Pancreas (tissue), 10 donors: ENCODE results near the gene IGSF3. TPM values are rescaled to one million over a fixed set of nuclear protein-coding genes. Genes with fewer than 3 reads are reported as not detected.
"Not testable (repeated sequence)": the region's sequence is repeated elsewhere in the genome, so short reads cannot be mapped to it uniquely, and the experiment has no call there.

ENCODE experiments used
- ATAC-seq, 4 donors: fragments of 200-7000 bp; cut with Tn5 transposase; one replicate each; pipeline versions ENCODE4 v1.8.0 to v1.9.1; 2020; ENCODE audit warnings: mild to moderate bottlenecking in 4 of 4, moderate library complexity in 4 of 4
- DNase-seq, 6 donors: peaks; one replicate each; pipeline ENCODE4 v3.0.0-alpha.2; 2020
- FAIRE-seq: peaks from 2 replicates; lab custom pipeline; 2012; peaks lifted over from hg19 to GRCh38; lab: Jason Lieb, UNC
- H3K27ac ChIP-seq, 4 donors: fragments of 200-600 bp; sonication (generic); 1 replicate in 3 of 4; 2 replicates in 1 of 4; pipeline versions ENCODE4 v1.5.0 to v1.8.0; 2020
- H3K27me3 ChIP-seq, 4 donors: fragments of 200-600 bp; one replicate each; pipeline ENCODE4 v1.8.0; 2021
- H3K36me3 ChIP-seq, 3 donors: fragments of 200-600 bp; sonication (generic) in 1 of 3; one replicate each; pipeline versions ENCODE4 v1.5.0 to v1.8.0; 2020 to 2021
- H3K4me1 ChIP-seq, 3 donors: fragments of 200-600 bp; one replicate each; pipeline ENCODE4 v1.8.0; 2021
- H3K4me3 ChIP-seq, 4 donors: fragments of 200-600 bp; sonication (generic) in 2 of 4; one replicate each; pipeline versions ENCODE4 v1.5.0 to v1.8.0; 2020 to 2021
- H3K9me3 ChIP-seq, 4 donors: fragments of 200-600 bp; one replicate each; pipeline ENCODE4 v1.8.0; 2021
- WGBS, 2 donors: extraction: QIAGEN DNeasy Blood & Tissue Kit; methylation state at CpG; one replicate each; pipeline ENCODE4 v1.1.7; 2013; 5-methylcytosine and 5-hydroxymethylcytosine counted together
- intact Hi-C, 3 donors: fragments of 100-400 bp; cut with DNase I; formaldehyde crosslinking; loops; one replicate each; pipeline versions ENCODE4 v1.11.1 to v1.14.2; 2022
- polyA plus RNA-seq, 2 donors: library from polyadenylated mRNA; stranded (reverse); fragments of 200-250 nt; gene quantifications; one replicate each; pipeline ENCODE4 v1.2.3, GENCODE V29; 2013
- total RNA-seq, 6 donors: library from RNA; stranded (reverse); fragmentation: NEBNext Ultra II Directional in 4 of 6; extraction: Animal tissue kit (Norgen Biotek cat#: 25700) in 4 of 6; gene quantifications; one replicate each; pipeline versions ENCODE4 v1.2.1 to v1.2.4, GENCODE V29; 2021 to 2023
- TF ChIP-seq, protein P1 (sequence below), 4 donors: fragments of 200-600 bp; sonication (generic) in 3 of 4; IDR thresholded peaks; one replicate each; pipeline versions ENCODE4 v1.5.0 to v1.8.0; 2021; ENCODE audit warnings: antibody characterized with exemption in 4 of 4
- donor health status: healthy with polysubstance abuse.
- donor health status: DM: no; HTN: no; CAD: no; lungs with moderate emphysema.
- donor health status: DM: no; HTN: no; CAD: no.
- donor health status: control.
- donor health status: control.
- donor health status: Bipolar disorder and iron deficiency.
- donor health status: DM: yes; HTN: yes; CAD: no.
- donor health status: DM: no; HTN: no; CAD: no.
- donor health status: DM: no; HTN: no; CAD: no.
- donor health status: DM: yes; HTN: yes; CAD: no.

The IGSF3 gene
- total and polyA plus RNA-seq, 8 donors, result 1.8 to 10.5 (median 2.7) TPM

GRCh38 chr1:116629441-116629840, 38.1 kb downstream of the IGSF3 start:
- H3K27ac ChIP-seq, FAIRE-seq, DNase-seq, ATAC-seq, intact Hi-C loops, H3K4me3 ChIP-seq, H3K27me3 ChIP-seq, H3K9me3 ChIP-seq, H3K4me1 ChIP-seq, H3K36me3 ChIP-seq: not testable (repeated sequence)
- WGBS, 2 donors, result 50 to 55% methylated on average over 2 of the region's 2 CpGs

DNA sequence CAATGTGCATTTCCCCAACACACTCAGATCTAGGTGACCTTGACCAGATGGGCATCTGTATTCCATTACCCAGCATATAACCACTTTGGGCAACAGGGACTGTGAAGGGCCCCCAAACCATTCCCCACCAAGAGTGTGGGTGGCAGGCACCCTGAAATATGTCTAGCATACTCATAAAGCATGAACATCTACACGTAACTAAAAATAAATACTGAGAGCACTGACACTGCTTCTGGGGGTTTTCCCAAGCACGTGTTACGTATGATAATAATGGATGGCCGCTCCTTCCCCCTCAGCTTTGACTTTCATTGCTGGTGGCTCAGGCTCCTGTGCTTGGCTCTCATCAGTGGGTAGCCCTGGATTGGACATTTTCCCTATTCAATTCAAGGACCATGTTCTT, 39.1 kb downstream of the IGSF3 start:
- FAIRE-seq (no peak), ATAC-seq (no peak), DNase-seq (no peak)
- no peaks in the 10 kb centered on the region for H3K36me3 ChIP-seq
- H3K27ac ChIP-seq, result no peak overlapping the region
- 87 to 94% methylated on average over 4 of the region's 4 CpGs for WGBS, 2 donors
- H3K9me3 ChIP-seq, result no peaks in the 10 kb centered on the region
- no peak overlapping the region for H3K4me3 ChIP-seq
- H3K27me3 ChIP-seq, result no peaks in the 10 kb centered on the region
- intact Hi-C loops, result no loop called here
- TF ChIP-seq, protein P1, sequence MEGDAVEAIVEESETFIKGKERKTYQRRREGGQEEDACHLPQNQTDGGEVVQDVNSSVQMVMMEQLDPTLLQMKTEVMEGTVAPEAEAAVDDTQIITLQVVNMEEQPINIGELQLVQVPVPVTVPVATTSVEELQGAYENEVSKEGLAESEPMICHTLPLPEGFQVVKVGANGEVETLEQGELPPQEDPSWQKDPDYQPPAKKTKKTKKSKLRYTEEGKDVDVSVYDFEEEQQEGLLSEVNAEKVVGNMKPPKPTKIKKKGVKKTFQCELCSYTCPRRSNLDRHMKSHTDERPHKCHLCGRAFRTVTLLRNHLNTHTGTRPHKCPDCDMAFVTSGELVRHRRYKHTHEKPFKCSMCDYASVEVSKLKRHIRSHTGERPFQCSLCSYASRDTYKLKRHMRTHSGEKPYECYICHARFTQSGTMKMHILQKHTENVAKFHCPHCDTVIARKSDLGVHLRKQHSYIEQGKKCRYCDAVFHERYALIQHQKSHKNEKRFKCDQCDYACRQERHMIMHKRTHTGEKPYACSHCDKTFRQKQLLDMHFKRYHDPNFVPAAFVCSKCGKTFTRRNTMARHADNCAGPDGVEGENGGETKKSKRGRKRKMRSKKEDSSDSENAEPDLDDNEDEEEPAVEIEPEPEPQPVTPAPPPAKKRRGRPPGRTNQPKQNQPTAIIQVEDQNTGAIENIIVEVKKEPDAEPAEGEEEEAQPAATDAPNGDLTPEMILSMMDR (IDR thresholded peaks at IDR 0.05), result no peak
- H3K4me1 ChIP-seq, result no peaks in the 10 kb centered on the region

DNA sequence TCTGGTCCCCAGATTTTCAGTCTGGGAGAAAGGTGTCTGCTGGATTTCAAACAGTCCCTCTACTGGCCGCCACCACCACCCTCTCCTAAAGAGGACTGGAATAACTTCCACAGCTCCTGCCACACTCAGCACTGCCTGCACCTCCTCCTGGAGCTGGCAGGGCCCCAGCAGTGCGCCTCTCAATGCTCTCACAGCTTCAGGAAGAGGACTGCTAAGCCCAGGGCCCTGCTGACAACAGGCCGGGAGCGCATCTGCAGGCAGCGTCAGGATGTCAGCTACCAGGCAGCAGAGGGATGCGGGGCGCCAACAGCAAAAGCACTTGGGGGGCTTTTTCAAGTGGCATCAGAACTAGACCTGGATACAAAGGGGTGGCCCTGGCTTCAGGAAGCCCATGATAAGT, 40.2 kb downstream of the IGSF3 start:
- intact Hi-C loops, DNase-seq, H3K27ac ChIP-seq, ATAC-seq, H3K4me1 ChIP-seq, H3K9me3 ChIP-seq, H3K4me3 ChIP-seq, FAIRE-seq, H3K27me3 ChIP-seq, H3K36me3 ChIP-seq: not testable (repeated sequence)
- 88 to 95% methylated on average over 7 of the region's 7 CpGs for WGBS, 2 donors

GRCh38 chr1:116626915-116627314, 40.6 kb downstream of the IGSF3 start:
- H3K27me3 ChIP-seq, H3K4me1 ChIP-seq, H3K36me3 ChIP-seq, H3K27ac ChIP-seq, H3K4me3 ChIP-seq, ATAC-seq, DNase-seq, intact Hi-C loops, H3K9me3 ChIP-seq, FAIRE-seq: not testable (repeated sequence)
- 68 to 73% methylated on average over 7 of the region's 7 CpGs for WGBS, 2 donors

DNA sequence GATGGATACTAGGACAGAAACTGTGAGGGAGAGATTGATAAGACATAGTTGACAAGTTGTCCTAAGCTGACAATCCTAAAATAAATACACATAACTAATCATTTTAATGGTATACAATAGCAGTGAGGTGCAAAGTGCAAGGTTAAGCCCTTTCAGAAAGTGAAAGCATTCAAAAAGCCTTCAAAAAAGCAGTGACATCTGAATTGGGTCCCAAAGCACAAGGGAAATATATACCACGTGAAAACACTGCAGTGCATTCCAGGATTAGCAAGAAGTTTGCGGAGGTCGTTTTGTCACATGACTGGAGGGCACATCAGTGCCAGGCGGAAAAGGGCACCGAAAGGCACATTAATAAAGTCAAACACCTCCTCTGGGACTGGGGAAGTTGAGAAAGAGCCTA, 42.4 kb downstream of the IGSF3 start:
- FAIRE-seq, H3K27ac ChIP-seq, H3K9me3 ChIP-seq, ATAC-seq, H3K27me3 ChIP-seq, H3K4me3 ChIP-seq, DNase-seq, H3K4me1 ChIP-seq, H3K36me3 ChIP-seq, intact Hi-C loops: not testable (repeated sequence)
- 55 to 62% methylated on average over 5 of the region's 5 CpGs for WGBS, 2 donors

DNA sequence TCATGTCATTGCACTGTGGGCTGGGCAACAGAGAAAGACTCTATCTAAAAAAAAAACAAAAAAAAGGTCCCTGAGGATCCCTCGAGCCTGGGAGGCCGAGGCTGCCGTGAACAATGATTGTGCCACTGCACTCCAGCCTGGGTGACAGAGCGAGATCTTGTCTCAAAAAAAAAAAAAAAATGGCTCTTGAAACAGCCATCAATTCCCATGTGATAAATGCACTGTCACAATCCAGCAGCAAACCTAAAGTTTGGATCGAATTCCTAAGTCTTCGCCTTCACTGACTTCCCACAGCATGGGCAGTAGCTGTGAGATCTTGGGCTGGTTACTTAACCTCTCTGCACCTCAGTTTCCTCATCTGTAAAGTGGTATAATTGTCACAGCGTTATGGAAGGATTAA, 43.5 kb downstream of the IGSF3 start:
- Histone ChIP-seq H3K9me3 (no peaks in the 10 kb centered on the region), H3K27ac (no peak overlapping the region), H3K36me3 (no peaks in the 10 kb centered on the region), H3K27me3 (no peaks in the 10 kb centered on the region), H3K4me3 (no peak overlapping the region), H3K4me1 (no peaks in the 10 kb centered on the region)
- DNase-seq, result no peak
- no peak for FAIRE-seq
- TF ChIP-seq, protein P1 (IDR thresholded peaks at IDR 0.05), result no peak
- 79 to 83% methylated on average over 7 of the region's 7 CpGs for WGBS, 2 donors
- ATAC-seq, result no peak
- intact Hi-C loops, result no loop called here

- H3K36me3 ChIP-seq, DNase-seq, H3K27me3 ChIP-seq, intact Hi-C loops, H3K4me1 ChIP-seq, H3K9me3 ChIP-seq, H3K27ac ChIP-seq, ATAC-seq, FAIRE-seq, H3K4me3 ChIP-seq: not testable (repeated sequence)
- WGBS, 2 donors, result 52 to 55% methylated on average over 2 of the region's 2 CpGs
Observed at GRCh38 chr1:116622496-116622895, 45.0 kb downstream of the IGSF3 start.

DNA sequence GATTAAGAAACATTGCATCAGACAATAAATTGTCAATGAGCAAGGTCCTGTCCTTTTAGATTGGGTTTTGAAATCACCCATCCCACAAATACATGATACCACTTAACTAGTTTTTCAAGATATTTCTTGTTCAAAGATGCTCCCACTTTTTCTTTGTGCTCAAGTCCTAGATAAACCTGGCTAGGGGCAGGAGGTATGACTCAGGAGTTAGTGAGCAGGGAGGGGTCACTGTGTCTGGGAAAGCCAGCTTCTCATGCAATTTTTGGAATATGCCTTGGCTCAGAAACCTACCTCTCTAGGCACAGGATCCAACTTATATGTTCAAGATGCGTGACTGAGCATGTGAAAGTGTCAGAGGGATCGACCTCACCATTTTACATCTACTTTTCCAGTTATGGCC, 45.8 kb downstream of the IGSF3 start:
- DNase-seq, H3K36me3 ChIP-seq, H3K9me3 ChIP-seq, H3K4me1 ChIP-seq, intact Hi-C loops, ATAC-seq, H3K27me3 ChIP-seq, H3K4me3 ChIP-seq, FAIRE-seq, H3K27ac ChIP-seq: not testable (repeated sequence)
- 98 to 100% methylated on average over 2 of the region's 2 CpGs for WGBS, 2 donors

DNA sequence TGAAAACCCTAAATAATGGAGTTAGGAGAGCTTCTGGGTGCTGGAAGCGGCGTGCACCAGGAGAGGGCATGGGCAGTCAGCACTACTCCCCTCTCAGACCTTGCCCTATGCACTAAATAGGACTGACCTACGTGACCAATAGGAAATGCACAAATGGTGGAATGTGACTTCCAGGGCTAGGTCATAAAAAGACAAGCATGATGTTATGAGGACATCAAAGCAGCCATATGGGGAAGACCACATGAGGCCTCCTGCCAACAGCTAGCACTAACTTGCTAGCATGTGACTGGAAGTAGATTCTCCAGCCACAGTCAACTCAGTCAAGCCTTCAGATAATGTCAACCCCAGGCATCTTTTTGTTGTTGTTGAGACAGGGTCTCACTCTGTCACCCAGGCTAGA, 47.1 kb downstream of the IGSF3 start:
- WGBS, 2 donors, result 94 to 100% methylated on average over 3 of the region's 3 CpGs
- H3K27ac ChIP-seq, H3K9me3 ChIP-seq, FAIRE-seq, H3K4me1 ChIP-seq, H3K36me3 ChIP-seq, H3K27me3 ChIP-seq, DNase-seq, intact Hi-C loops, H3K4me3 ChIP-seq, ATAC-seq: not testable (repeated sequence)

DNA sequence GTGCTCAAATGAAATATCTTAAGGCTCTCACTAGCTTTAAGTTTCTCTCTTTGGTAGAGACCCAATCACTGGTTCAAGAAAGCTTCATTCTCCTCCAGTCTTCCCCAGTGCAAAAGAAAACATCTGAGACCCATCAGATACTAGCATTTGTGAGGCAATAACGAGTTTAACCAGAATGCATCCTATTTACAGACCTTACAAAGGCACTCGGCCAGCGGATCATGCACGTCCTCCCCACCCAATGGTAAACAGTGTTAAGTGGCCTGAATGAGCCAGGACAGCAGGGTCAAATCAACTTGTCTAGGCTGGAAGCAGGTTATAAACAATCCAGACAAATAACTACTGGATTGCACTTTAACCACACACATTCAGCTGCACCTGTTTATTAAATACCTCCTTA, 48.4 kb downstream of the IGSF3 start:
- H3K4me3 ChIP-seq, FAIRE-seq, H3K4me1 ChIP-seq, DNase-seq, ATAC-seq, H3K9me3 ChIP-seq, H3K36me3 ChIP-seq, H3K27me3 ChIP-seq, intact Hi-C loops, H3K27ac ChIP-seq: not testable (repeated sequence)
- WGBS, 2 donors, result 26 to 35% methylated on average over 4 of the region's 4 CpGs

- H3K9me3 ChIP-seq, H3K36me3 ChIP-seq, FAIRE-seq, DNase-seq, H3K27ac ChIP-seq, H3K4me1 ChIP-seq, H3K27me3 ChIP-seq, H3K4me3 ChIP-seq, intact Hi-C loops, ATAC-seq: not testable (repeated sequence)
- 45 to 46% methylated on average over 5 of the region's 5 CpGs for WGBS, 2 donors
Observed at GRCh38 chr1:116617808-116618207, 49.7 kb downstream of the IGSF3 start.
